ENCODE measurements around the gene SIMC1.
"Not testable (repeated sequence)": the region's sequence is repeated elsewhere in the genome, so short reads cannot be mapped to it uniquely, and the experiment has no call there.

Gene SIMC1

GRCh38 chr5:176237971-176238644, at the start of gene SIMC1:
TSS of gene SIMC1 (plus strand) at chr5:176238424. CDS start at chr5:176238509, 85 bp downstream.
- DNase-seq (ENCODE audit: extremely low read depth in 1 of 2, low read depth in 1 of 2) = not testable (repeated sequence)

- DNase-seq (ENCODE audit: extremely low read depth in 1 of 2, low read depth in 1 of 2) = no peak
These were observed 49.6 kb upstream of the SIMC1 start for GRCh38 chr5:176188506-176189193.

GRCh38 chr5:176189857-176190256, 48.4 kb upstream of the SIMC1 start:
- no peak for DNase-seq (ENCODE audit: extremely low read depth in 1 of 2, low read depth in 1 of 2)

- DNase-seq (ENCODE audit: extremely low read depth in 1 of 2, low read depth in 1 of 2) = no peak
These were observed 47.1 kb upstream of the SIMC1 start for GRCh38 chr5:176190886-176191755.

- no peak for DNase-seq (ENCODE audit: extremely low read depth in 1 of 2, low read depth in 1 of 2)
These were observed 46.0 kb upstream of the SIMC1 start for GRCh38 chr5:176192094-176192721.

GRCh38 chr5:176192722-176193117, 45.5 kb upstream of the SIMC1 start:
- DNase-seq (ENCODE audit: extremely low read depth in 1 of 2, low read depth in 1 of 2) = not testable (repeated sequence)

GRCh38 chr5:176193636-176194035, 44.6 kb upstream of the SIMC1 start:
- DNase-seq (ENCODE audit: extremely low read depth in 1 of 2, low read depth in 1 of 2) = not testable (repeated sequence)

- DNase-seq (ENCODE audit: extremely low read depth in 1 of 2, low read depth in 1 of 2) = not testable (repeated sequence)
These were observed 43.8 kb upstream of the SIMC1 start for GRCh38 chr5:176194238-176195083.

GRCh38 chr5:176195084-176195413, 43.2 kb upstream of the SIMC1 start:
- DNase-seq (ENCODE audit: extremely low read depth in 1 of 2, low read depth in 1 of 2) = not testable (repeated sequence)

GRCh38 chr5:176195487-176196207, 42.6 kb upstream of the SIMC1 start:
- DNase-seq (ENCODE audit: extremely low read depth in 1 of 2, low read depth in 1 of 2) = not testable (repeated sequence)

GRCh38 chr5:176196781-176197180, 41.4 kb upstream of the SIMC1 start:
- DNase-seq (ENCODE audit: extremely low read depth in 1 of 2, low read depth in 1 of 2) = not testable (repeated sequence)

GRCh38 chr5:176197234-176197858, 40.9 kb upstream of the SIMC1 start:
- DNase-seq (ENCODE audit: extremely low read depth in 1 of 2, low read depth in 1 of 2) = not testable (repeated sequence)

GRCh38 chr5:176198299-176198698, 39.9 kb upstream of the SIMC1 start:
- not testable (repeated sequence) for DNase-seq (ENCODE audit: extremely low read depth in 1 of 2, low read depth in 1 of 2)

GRCh38 chr5:176198991-176199733, 39.1 kb upstream of the SIMC1 start:
- DNase-seq (ENCODE audit: extremely low read depth in 1 of 2, low read depth in 1 of 2) = not testable (repeated sequence)

GRCh38 chr5:176199803-176200399, 38.3 kb upstream of the SIMC1 start:
- DNase-seq (ENCODE audit: extremely low read depth in 1 of 2, low read depth in 1 of 2) = not testable (repeated sequence)

GRCh38 chr5:176201811-176202210, 36.4 kb upstream of the SIMC1 start:
- DNase-seq (ENCODE audit: extremely low read depth in 1 of 2, low read depth in 1 of 2) = no peak

GRCh38 chr5:176203086-176203485, 35.1 kb upstream of the SIMC1 start:
- DNase-seq (ENCODE audit: extremely low read depth in 1 of 2, low read depth in 1 of 2) = no peak

GRCh38 chr5:176203535-176203934, 34.7 kb upstream of the SIMC1 start:
- DNase-seq (ENCODE audit: extremely low read depth in 1 of 2, low read depth in 1 of 2) = not testable (repeated sequence)

Measured in stimulated activated CD8-positive, alpha-beta memory T cell treated with anti-CD3 and anti-CD28 coated beads, Interleukin-7, amount 100 ng/mL, for 48 hours (primary cell).